ENCODE data around the gene MSANTD2.

Gene MSANTD2

DNA sequence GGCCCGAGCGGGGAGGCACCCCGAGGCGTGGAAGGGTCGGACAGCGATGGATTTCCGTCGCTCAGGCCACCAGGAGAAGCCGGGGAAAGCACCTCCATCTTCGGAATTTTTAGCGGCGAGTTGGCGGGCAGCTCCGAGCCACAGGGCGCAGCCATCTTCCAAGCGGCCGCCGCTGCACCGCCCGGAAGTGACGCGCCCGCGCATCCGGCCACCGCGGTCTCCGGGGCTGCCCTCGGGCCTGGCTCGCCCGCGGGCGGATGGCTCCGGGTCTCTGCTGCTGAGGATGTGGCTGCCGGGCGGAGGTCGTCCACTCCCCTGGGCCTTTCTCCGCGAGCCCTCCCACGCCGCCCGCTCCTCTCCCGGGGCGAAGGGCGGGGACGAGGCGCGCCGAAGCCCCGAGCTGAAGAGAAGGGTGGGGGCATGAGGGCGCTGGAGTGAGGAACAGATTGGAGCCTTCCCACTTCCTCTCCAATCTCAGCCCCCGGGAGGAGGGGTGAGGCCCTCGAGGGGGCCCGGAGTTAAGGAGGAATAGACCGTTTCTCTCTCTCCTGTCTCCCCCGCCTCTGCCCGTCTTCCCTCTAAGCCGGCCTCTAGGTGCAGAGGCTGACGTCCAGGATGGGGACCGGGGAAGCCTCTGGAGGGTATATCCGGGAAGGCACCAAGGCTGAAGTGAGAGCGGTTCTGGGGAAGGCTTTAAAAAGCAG lies at the start of gene MSANTD2:
TSS of gene MSANTD2 (minus strand) at position 181 of the 704 bp plus-strand sequence. CDS start at position 155, 26 bp downstream.
- TF ChIP-seq, protein P1, sequence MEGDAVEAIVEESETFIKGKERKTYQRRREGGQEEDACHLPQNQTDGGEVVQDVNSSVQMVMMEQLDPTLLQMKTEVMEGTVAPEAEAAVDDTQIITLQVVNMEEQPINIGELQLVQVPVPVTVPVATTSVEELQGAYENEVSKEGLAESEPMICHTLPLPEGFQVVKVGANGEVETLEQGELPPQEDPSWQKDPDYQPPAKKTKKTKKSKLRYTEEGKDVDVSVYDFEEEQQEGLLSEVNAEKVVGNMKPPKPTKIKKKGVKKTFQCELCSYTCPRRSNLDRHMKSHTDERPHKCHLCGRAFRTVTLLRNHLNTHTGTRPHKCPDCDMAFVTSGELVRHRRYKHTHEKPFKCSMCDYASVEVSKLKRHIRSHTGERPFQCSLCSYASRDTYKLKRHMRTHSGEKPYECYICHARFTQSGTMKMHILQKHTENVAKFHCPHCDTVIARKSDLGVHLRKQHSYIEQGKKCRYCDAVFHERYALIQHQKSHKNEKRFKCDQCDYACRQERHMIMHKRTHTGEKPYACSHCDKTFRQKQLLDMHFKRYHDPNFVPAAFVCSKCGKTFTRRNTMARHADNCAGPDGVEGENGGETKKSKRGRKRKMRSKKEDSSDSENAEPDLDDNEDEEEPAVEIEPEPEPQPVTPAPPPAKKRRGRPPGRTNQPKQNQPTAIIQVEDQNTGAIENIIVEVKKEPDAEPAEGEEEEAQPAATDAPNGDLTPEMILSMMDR (IDR thresholded peaks at IDR 0.05; ENCODE audit: poor library complexity, severe bottlenecking) = no peak
- H3K4me3 ChIP-seq (ENCODE audit: severe bottlenecking) = peak within 1 kb of the TSS; percentile 94
- no peaks in the 10 kb centered on the region for H3K27me3 ChIP-seq (ENCODE audit: insufficient read depth, poor library complexity, severe bottlenecking)
- peak; percentile 74 for DNase-seq (ENCODE audit: low spot score)
- peaks cover 7% of the 10 kb centered on the region; the same call in 1 of the 2 replicates for H3K36me3 ChIP-seq (ENCODE audit: low read depth)
- H3K4me1 ChIP-seq (ENCODE audit: insufficient read depth, poor library complexity, severe bottlenecking) = peaks cover 7% of the 10 kb centered on the region
- peak; percentile 87 for ATAC-seq (ENCODE audit: low read depth)
- peak within 1 kb of the TSS; percentile 80 for H3K27ac ChIP-seq (ENCODE audit: poor library complexity, severe bottlenecking)
- H3K9me3 ChIP-seq (ENCODE audit: severe bottlenecking) = no peaks in the 10 kb centered on the region

DNA sequence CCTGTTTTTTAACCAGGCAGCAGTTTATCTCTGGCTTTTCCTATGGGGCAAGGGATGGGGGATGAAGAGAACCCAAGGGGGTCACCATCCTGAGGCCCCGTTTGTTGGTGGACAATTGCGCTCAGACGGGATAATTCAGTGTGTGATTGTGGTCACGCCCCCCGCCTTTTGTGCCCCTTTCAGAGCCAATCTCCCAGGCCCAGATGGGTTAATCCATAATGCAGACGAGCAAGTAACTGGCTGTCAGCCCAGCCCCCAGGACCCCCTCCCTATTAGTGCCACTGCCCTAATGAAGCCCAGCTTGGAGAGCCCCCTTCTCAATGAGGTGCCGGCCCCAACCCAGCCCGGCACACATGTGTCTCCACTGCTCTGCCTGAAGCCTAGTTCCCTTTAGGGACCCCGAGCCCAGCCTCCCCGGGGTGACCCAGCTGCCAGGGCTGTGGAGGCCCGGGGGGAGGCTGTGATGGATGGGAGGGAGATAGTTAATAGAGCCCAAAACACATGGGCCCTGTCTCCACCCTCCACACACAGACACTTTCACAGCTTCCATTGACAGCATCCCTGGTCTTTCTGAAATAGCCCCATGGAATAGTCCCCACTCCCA lies 46.0 kb upstream of the MSANTD2 start:
- Histone ChIP-seq H3K4me1 (ENCODE audit: insufficient read depth, poor library complexity, severe bottlenecking) (no peaks in the 10 kb centered on the region), H3K4me3 (ENCODE audit: severe bottlenecking) (no peak overlapping the region), H3K36me3 (ENCODE audit: low read depth) (no peaks in the 10 kb centered on the region), H3K9me3 (ENCODE audit: severe bottlenecking) (no peaks in the 10 kb centered on the region), H3K27ac (ENCODE audit: poor library complexity, severe bottlenecking) (no peak overlapping the region), H3K27me3 (ENCODE audit: insufficient read depth, poor library complexity, severe bottlenecking) (peaks cover 100% of the 10 kb centered on the region)
- DNase-seq (ENCODE audit: low spot score) = no peak
- no peak for ATAC-seq (ENCODE audit: low read depth)
- TF ChIP-seq, protein P1 (IDR thresholded peaks at IDR 0.05; ENCODE audit: poor library complexity, severe bottlenecking) = no peak

DNA sequence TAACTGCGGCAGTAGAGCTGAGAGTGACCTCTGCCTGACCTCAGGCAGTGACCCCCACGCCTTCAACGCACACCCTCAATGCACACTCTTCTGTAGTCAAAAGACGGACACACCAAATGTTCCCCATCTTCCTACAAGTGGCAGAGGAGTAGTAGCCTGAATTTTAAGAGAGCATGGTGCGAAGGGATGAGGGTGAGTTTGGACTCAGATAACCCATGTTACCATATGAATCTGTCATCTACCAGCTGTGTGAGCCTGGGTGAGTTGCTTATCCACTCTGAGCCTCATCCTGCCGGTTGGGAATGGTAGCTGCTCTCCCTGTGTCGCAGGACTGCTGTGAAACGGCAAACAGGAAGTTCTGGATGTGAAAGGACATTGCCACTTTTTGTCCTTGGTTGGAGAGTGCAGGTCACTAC lies 44.5 kb upstream of the MSANTD2 start:
- H3K27me3 ChIP-seq (ENCODE audit: insufficient read depth, poor library complexity, severe bottlenecking) = peaks cover 100% of the 10 kb centered on the region

DNA sequence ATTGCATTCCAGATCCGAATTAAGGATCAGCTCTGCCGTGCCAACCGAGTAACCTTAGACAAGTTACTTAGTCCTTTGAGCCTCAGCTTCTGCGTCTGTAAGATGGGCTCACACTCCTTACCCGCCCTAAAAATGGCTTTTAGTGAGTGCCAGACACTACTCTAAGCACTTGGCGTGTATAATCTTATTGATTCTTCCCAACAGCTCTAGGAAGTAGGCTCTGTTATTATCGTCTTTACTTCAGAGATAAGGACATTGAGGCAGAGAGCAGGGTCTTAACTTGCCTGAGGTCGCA lies 43.4 kb upstream of the MSANTD2 start:
- Histone ChIP-seq H3K4me3 (ENCODE audit: severe bottlenecking) (no peak overlapping the region), H3K4me1 (ENCODE audit: insufficient read depth, poor library complexity, severe bottlenecking) (no peaks in the 10 kb centered on the region), H3K27ac (ENCODE audit: poor library complexity, severe bottlenecking) (no peak overlapping the region), H3K27me3 (ENCODE audit: insufficient read depth, poor library complexity, severe bottlenecking) (peaks cover 100% of the 10 kb centered on the region), H3K36me3 (ENCODE audit: low read depth) (no peaks in the 10 kb centered on the region), H3K9me3 (ENCODE audit: severe bottlenecking) (no peaks in the 10 kb centered on the region)
- ATAC-seq (ENCODE audit: low read depth) (no peak), DNase-seq (ENCODE audit: low spot score) (no peak)
- TF ChIP-seq, protein P1 (IDR thresholded peaks at IDR 0.05; ENCODE audit: poor library complexity, severe bottlenecking) = no peak

More for the DNA sequence above, 44.5 kb upstream of the MSANTD2 start:
- Histone ChIP-seq H3K9me3 (ENCODE audit: severe bottlenecking) (no peaks in the 10 kb centered on the region), H3K4me1 (ENCODE audit: insufficient read depth, poor library complexity, severe bottlenecking) (no peaks in the 10 kb centered on the region), H3K27ac (ENCODE audit: poor library complexity, severe bottlenecking) (no peak overlapping the region), H3K36me3 (ENCODE audit: low read depth) (no peaks in the 10 kb centered on the region), H3K4me3 (ENCODE audit: severe bottlenecking) (no peak overlapping the region)
- no peak for DNase-seq (ENCODE audit: low spot score)
- TF ChIP-seq, protein P1 (IDR thresholded peaks at IDR 0.05; ENCODE audit: poor library complexity, severe bottlenecking) = no peak
- no peak for ATAC-seq (ENCODE audit: low read depth)

DNA sequence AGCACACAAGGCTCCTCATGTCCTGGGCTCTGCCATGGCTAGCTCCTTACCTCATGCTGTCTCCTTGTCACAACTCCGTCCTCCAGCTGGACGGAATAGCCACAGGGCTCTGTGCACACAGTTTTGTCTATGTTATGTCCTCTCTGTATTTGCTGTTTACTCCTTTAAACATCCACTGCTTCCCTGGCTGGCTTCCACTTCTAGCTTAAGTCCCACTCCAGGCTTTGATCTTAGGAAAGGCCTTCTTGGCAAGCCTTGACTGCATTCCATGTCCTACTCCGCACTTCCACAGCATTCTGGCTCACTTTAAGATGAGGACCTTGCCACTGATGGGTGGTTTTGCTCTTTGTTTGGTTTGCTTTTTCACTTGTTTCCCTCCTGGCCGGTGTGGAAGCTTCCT lies 42.1 kb upstream of the MSANTD2 start:
- Histone ChIP-seq H3K27ac (ENCODE audit: poor library complexity, severe bottlenecking) (no peak overlapping the region), H3K27me3 (ENCODE audit: insufficient read depth, poor library complexity, severe bottlenecking) (peaks cover 97% of the 10 kb centered on the region), H3K4me1 (ENCODE audit: insufficient read depth, poor library complexity, severe bottlenecking) (no peaks in the 10 kb centered on the region), H3K36me3 (ENCODE audit: low read depth) (no peaks in the 10 kb centered on the region), H3K9me3 (ENCODE audit: severe bottlenecking) (no peaks in the 10 kb centered on the region), H3K4me3 (ENCODE audit: severe bottlenecking) (no peak overlapping the region)
- ATAC-seq (ENCODE audit: low read depth) (no peak), DNase-seq (ENCODE audit: low spot score) (no peak)
- TF ChIP-seq, protein P1 (IDR thresholded peaks at IDR 0.05; ENCODE audit: poor library complexity, severe bottlenecking) = no peak
